GM21576 (cell line): ENCODE measurements around the gene SCRG1.

Experiments used
- ATAC-seq: cut with Tn5 transposase; IDR thresholded peaks from one replicate; pipeline ENCODE4 v1.9.1; 2021; ENCODE audit warnings: mild to moderate bottlenecking, moderate library complexity; ENCODE audit not compliant: unreplicated experiment

SCRG1 gene

DNA sequence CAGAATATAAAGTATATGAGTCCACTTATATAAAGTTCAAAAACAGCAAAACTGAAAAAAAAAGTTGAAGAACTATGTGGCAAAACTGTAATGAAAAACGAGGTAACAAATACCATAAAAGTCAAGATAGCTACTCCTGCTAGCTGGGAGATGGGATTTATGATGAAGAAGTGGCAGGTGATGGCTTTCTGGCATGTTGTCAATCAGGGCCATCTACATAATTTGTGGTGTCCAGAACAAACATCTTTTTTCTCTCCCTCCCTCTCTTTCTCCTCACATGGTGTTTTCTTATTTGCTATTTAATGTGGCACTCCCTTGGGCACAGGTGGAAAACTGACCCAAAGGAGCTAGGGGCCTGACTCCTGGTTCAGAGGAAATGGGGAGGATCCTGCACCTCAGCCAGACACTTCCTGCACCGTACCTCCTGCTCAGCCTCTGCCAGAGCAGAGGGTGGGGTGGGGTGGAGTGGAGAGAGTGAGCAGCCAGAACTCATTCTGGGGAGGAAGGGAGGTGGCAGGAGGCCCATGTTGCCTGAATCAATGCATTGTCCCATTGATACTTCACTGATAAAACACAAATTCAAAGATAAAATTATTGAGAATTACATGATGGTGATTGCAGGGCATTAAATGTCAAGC, 33.4 kb downstream of the SCRG1 start:
- no peak for ATAC-seq

DNA sequence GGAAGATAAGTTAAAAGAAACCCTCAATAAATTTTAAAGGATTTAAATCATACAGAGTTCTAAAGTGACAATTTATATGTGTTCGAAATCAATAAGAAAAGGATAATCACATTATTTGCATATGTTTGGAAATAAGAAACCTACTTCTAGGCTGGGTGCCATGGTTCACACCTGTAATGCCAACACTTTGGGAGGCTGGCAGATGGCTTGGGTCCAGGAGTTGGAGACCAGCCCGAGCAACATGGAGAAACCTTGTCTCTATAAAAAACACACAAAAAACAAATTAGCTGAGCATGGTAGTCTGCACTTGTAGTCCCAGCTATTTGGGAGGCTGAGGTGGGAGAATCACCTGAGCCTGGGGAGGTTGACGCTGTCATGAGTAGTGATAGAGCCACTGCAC, 36.2 kb downstream of the SCRG1 start:
- no peak for ATAC-seq

DNA sequence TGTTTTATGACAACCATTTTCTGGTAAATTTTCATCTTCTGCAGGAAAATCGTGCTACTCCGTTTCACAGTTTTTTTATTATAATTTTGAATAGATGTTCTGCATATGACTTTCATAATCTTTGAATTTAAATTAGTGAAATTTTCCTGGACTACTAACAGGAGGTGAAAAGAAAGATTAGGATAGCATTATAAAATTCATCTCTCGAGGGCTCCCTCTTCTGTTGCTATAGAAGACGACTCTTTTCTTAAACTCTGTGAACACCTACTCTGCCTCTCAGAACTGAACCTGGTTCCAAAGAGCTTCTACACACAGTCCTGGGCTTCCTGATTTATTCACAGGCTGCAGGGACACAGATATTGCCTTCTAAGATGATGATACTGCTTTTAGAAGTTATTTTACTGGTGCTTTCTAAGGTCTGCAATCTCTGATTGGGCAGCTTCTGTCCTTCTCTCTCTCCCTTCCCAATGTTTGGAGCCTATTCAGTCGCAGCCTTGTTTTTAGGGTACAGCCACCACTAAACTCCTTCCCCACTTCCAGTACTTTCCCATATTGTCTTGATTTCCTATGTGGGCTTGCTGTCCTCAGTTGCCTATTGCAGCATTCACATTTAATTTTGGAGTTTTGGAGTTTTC, 38.2 kb downstream of the SCRG1 start:
- no peak for ATAC-seq

DNA sequence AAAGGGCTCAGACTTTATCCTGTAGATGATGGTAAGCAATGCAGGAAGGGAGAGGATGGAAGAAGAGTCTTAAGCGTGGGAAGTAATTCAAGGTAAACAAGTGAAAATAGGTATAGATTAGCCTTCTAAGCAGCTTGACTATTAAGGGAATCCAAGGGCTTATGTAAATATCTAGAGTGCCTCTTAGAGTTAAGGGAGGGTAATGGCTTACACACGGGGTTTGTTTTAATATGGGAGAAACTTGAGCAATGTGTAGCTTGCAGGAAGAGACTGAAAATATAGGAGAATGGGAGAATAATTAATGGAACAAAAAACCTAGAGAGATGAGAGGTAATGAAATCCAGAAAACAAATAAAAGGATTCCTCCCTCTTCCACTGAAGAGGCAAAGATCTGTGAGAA, 41.0 kb downstream of the SCRG1 start:
- ATAC-seq, result no peak

DNA sequence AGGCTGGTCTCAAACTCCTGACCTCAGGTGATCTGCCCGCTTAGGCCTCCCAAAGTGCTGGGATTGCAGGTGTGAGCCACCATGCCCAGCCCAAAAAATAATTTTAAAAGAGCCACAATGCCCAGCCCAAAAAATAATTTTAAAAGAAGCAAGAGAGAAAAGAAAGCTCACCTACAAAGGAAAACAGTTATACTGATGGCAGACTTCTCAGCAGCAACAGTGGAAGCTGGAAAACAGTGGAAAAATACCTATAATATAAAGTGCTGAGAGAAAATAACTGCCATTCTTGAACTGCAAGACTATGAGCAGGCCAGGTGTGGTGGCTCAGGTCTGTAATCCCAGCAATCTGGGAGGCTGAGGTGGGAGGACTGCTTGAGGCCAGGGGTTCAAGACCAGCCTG, 51.4 kb downstream of the SCRG1 start:
- no peak for ATAC-seq

DNA sequence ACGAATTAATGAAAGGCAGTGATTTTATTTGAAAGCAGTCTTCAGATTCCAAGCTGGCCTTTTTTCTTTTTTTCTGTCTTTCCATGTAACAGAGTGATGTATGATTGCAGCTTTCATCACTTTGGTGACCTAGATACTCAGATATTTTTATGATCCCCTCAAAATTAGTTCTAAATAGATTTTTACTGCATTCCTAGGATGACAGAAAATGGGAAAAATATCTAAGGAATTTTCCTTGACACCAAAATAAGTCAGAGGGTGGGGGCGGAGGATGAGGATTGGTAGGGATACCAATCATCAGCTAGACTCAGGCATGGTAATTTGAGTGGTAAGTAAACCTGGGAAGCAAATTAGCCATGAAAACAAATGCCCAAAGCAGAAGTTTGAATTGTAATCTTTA, 52.8 kb downstream of the SCRG1 start:
- ATAC-seq, result no peak

DNA sequence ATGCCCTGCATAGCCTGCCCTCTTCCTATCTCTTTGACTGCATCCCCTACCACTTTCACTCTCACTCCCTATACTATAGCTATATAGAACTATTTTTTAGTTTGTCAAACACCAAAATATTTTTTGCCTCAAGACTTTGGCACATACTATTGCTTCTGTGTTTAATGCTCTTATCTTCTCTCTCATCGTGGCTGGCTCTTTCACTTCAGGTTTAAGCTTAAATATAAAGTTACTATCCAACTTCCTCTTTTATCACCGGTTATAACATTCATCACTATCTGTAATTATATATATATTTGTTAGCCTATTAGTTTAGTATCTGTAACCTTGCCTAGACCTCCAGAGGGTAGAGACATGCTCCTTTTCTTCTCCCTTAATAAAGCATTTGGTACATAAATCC, 53.3 kb downstream of the SCRG1 start:
- peak; percentile 60 for ATAC-seq

DNA sequence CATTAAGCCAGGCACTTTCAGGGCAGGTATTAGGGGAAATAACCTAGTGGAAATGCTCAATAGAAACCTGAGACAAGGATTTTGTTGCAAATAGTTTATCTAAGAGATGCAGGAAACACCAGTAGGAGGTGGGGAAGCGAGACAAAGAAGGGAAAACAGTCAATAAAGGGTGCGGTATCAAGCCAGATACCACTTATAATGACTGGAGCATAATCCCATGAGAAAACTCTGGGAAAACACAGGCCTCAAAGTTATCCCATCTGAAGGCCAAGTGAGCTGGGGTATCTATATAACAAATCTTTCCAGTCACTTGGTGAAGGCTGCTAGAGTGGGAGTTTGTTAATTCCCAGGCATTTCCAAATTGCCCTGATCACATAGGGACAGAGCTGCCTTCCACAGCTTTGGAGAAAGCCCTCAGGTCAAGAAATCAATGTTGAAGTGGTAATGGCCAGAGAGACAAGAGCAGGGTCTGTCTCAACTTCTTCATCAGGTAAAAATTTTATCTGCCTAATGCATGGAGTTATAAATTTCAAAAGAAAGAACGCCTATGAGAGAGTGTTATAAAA, 55.0 kb downstream of the SCRG1 start:
- ATAC-seq, result no peak

DNA sequence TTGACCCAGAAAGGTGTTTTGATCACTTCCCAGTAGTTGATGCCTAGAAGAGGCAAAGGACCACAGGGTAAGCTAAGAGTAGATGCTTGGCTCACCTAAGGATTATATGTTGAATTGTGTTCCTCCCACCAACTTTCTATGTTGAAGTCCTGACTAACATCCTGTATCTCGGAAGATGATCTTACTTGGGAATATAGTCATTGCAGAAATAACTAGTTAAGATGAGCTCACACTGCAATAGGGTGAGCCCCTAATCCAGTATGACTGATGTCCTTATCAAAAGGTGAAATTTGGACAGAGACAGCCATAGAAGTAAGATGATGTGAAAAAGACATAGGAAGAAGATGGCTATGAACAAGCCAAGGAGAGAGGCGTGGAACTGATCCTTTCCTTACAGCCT, 61.5 kb downstream of the SCRG1 start:
- no peak for ATAC-seq

DNA sequence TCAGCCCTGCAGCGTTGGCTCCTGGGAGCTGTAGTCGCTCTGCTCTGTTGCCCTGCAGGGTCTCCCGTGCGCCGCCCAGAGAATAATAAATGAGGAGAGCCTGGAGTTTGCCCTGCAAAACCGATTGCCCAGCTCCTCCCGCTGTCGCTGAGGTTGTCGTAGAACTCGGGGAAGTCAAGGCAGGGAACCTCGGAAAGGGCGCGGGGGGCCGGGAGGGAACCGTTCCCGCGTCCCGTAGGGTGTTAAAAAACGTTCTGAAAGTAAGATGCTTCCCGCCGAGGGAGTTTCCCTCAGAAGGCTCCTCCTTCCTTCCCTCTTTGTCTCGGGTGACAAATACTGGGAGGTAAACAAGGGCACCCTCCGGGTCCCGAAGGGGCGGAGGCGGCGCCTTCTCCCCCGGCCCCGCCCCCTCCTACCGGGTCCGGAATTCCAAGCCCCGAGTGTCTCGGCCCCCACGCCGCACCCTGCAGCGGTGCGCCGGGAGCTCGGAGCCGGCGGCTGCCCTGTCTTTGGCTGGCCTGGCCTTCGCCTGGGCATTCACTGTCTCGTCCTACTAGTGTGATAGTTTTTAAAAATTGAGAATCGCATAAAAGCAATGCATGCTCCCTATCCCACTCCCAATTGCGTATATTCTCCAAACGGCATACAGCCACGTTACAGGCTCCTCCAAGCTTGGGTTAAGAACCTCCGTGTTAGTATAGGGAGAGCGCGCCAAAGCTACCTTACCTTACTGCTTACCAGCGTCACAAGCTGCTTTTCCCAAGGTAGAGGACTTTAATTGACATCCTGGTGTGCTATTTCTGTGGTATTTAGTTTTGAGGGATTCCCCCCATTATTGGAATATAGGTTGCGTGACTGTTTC, 63.8 kb downstream of the SCRG1 start:
- peak; percentile 29 for ATAC-seq
